ENCODE data around the gene SOWAHA.

GRCh38 chr5:132829742-132830435, 16.8 kb downstream of the SOWAHA start:
- no peak for TF ChIP-seq SP1 (IDR thresholded peaks at IDR 0.05)
- TF ChIP-seq TARDBP (IDR thresholded peaks at IDR 0.05) = no peak
